Measurements from ENCODE around the gene CACNA2D2.

DNA sequence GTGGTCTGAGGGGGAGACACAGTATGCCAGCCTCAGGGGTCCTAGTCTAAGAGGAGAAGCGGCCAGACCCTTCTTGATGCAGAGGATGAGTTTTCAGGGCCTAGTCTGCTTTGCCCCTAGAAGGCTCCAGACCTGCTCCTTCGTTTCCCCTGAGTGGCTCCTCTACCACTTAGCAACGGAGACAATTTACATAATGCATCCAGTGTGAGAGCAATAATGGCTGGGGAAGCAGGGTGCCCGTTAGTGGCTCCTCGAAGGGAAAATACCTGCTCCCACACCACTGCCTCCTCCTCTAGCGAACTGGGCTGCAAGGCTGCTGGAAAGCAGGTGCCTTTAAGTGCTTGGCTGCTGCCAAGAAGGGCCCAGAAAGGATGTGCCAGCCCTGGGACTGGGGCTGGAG, 38.9 kb downstream of the CACNA2D2 start:
- TF ChIP-seq, protein P1, sequence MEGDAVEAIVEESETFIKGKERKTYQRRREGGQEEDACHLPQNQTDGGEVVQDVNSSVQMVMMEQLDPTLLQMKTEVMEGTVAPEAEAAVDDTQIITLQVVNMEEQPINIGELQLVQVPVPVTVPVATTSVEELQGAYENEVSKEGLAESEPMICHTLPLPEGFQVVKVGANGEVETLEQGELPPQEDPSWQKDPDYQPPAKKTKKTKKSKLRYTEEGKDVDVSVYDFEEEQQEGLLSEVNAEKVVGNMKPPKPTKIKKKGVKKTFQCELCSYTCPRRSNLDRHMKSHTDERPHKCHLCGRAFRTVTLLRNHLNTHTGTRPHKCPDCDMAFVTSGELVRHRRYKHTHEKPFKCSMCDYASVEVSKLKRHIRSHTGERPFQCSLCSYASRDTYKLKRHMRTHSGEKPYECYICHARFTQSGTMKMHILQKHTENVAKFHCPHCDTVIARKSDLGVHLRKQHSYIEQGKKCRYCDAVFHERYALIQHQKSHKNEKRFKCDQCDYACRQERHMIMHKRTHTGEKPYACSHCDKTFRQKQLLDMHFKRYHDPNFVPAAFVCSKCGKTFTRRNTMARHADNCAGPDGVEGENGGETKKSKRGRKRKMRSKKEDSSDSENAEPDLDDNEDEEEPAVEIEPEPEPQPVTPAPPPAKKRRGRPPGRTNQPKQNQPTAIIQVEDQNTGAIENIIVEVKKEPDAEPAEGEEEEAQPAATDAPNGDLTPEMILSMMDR (IDR thresholded peaks at IDR 0.05), result no peak
- no peak for TF ChIP-seq POLR2A (IDR thresholded peaks at IDR 0.05)
